WTC11 (cell line): Measurements from ENCODE around the gene BBOF1. TPM values are rescaled to one million over a fixed set of nuclear protein-coding genes. Genes with fewer than 3 reads are reported as not detected.

ENCODE experiments used
- ATAC-seq: fragments of 200-7000 bp; cut with Tn5 transposase; 2 replicates; pipeline ENCODE4 v1.10.0; 2021; ENCODE audit warnings: mild to moderate bottlenecking, moderate library complexity
- CTCF ChIA-PET: fragments of 300-600 bp; sonication (Branson Sonifier 250); formaldehyde crosslinking; loops from one replicate; lab custom pipeline; 2021; ENCODE audit warnings: antibody characterized with exemption; lab: Charles Lee
- POLR2A ChIA-PET: fragments of 350-600 bp; sonication (Branson Sonifier 250); formaldehyde crosslinking; loops from one replicate; lab custom pipeline; 2021; ENCODE audit warnings: antibody characterized with exemption; lab: Charles Lee
- DNase-seq: peaks from one replicate; pipeline ENCODE4 v3.0.0; 2021; ENCODE audit warnings: low spot score
- H3K27ac Mint-ChIP-seq: 2 replicates; pipeline ENCODE4 v1.8.0; 2021; ENCODE audit warnings: mixed read lengths
- H3K27me3 Mint-ChIP-seq: 2 replicates; pipeline ENCODE4 v1.8.0; 2021; ENCODE audit warnings: low read depth, mild to moderate bottlenecking, moderate library complexity, mixed read lengths
- H3K36me3 Mint-ChIP-seq: 2 replicates; pipeline ENCODE4 v1.8.0; 2021; ENCODE audit warnings: mixed read lengths
- H3K4me1 Mint-ChIP-seq: 2 replicates; pipeline ENCODE4 v1.8.0; 2022; ENCODE audit warnings: mixed read lengths
- H3K4me3 Mint-ChIP-seq: 2 replicates; pipeline ENCODE4 v1.8.0; 2021; ENCODE audit warnings: mild to moderate bottlenecking, moderate library complexity, mixed read lengths
- H3K9me3 Mint-ChIP-seq: 2 replicates; pipeline ENCODE4 v1.8.0; 2021; ENCODE audit warnings: mixed read lengths
- CDX4 ChIP-seq: fragments of 250-450 bp; sonication (Bioruptor Pico); IDR thresholded peaks from 2 replicates; pipeline ENCODE4 v1.9.0; 2021; ENCODE audit warnings: moderate library complexity, mild to moderate bottlenecking, inconsistent platforms, borderline replicate concordance
- ELF4 ChIP-seq: sonication (generic); formaldehyde crosslinking; IDR thresholded peaks from 2 replicates; pipeline ENCODE4 v1.8.1; 2022; ENCODE audit warnings: low read depth, mild to moderate bottlenecking, moderate library complexity, missing genetic modification reagents
- FOXJ3 ChIP-seq: sonication (generic); formaldehyde crosslinking; IDR thresholded peaks from 2 replicates; pipeline ENCODE4 v1.9.0; 2021; ENCODE audit warnings: missing genetic modification reagents, mild to moderate bottlenecking, borderline replicate concordance
- GABPB1 ChIP-seq: sonication (generic); formaldehyde crosslinking; IDR thresholded peaks from 2 replicates; pipeline ENCODE4 v1.8.1; 2023; ENCODE audit warnings: mild to moderate bottlenecking, missing genetic modification reagents
- GTF2I ChIP-seq: fragments of 250-450 bp; sonication (Bioruptor Pico); conservative IDR thresholded peaks from 2 replicates; pipeline ENCODE4 v1.4.0; 2021; ENCODE audit warnings: mild to moderate bottlenecking
- IRF2 ChIP-seq: sonication (generic); formaldehyde crosslinking; IDR thresholded peaks from 2 replicates; pipeline ENCODE4 v1.8.0; 2022; ENCODE audit warnings: low read depth, missing genetic modification reagents, borderline replicate concordance
- JUN ChIP-seq: sonication (generic); formaldehyde crosslinking; IDR thresholded peaks from 2 replicates; pipeline ENCODE4 v1.8.0; 2023; ENCODE audit warnings: mild to moderate bottlenecking, missing genetic modification reagents
- NR1H2 ChIP-seq: sonication (generic); formaldehyde crosslinking; IDR thresholded peaks from 2 replicates; pipeline ENCODE4 v1.9.0; 2021; ENCODE audit warnings: mild to moderate bottlenecking, moderate library complexity, missing genetic modification reagents
- OVOL2 ChIP-seq: fragments of 250-450 bp; sonication (Bioruptor Pico); IDR thresholded peaks from 2 replicates; pipeline ENCODE4 v1.9.0; 2021; ENCODE audit warnings: mild to moderate bottlenecking, borderline replicate concordance
- PREB ChIP-seq: sonication (generic); formaldehyde crosslinking; IDR thresholded peaks from 2 replicates; pipeline ENCODE4 v1.8.1; 2022; ENCODE audit warnings: mild to moderate bottlenecking, missing genetic modification reagents, moderate library complexity, borderline replicate concordance
- SMAD3 ChIP-seq: sonication (generic); formaldehyde crosslinking; IDR thresholded peaks from 2 replicates; pipeline ENCODE4 v1.8.0; 2022; ENCODE audit warnings: missing genetic modification reagents, mild to moderate bottlenecking, borderline replicate concordance
- TCF7 ChIP-seq: sonication (generic); formaldehyde crosslinking; IDR thresholded peaks from 2 replicates; pipeline ENCODE4 v1.8.0; 2022; ENCODE audit warnings: mild to moderate bottlenecking, low read depth, missing genetic modification reagents, moderate library complexity
- TEAD1 ChIP-seq: sonication (generic); formaldehyde crosslinking; IDR thresholded peaks from 2 replicates; pipeline ENCODE4 v1.8.0; 2022; ENCODE audit warnings: mild to moderate bottlenecking, missing genetic modification reagents
- ZNF232 ChIP-seq: sonication (generic); formaldehyde crosslinking; IDR thresholded peaks from 2 replicates; pipeline ENCODE4 v1.8.0; 2022; ENCODE audit warnings: mild to moderate bottlenecking, missing genetic modification reagents
- ZNF281 ChIP-seq: sonication (generic); formaldehyde crosslinking; IDR thresholded peaks from 2 replicates; pipeline ENCODE4 v1.8.0; 2023; ENCODE audit warnings: mild to moderate bottlenecking, missing genetic modification reagents
- ZNF317 ChIP-seq: sonication (generic); formaldehyde crosslinking; IDR thresholded peaks from 2 replicates; pipeline ENCODE4 v1.8.1; 2023; ENCODE audit warnings: low read depth, mild to moderate bottlenecking, moderate library complexity, missing genetic modification reagents, borderline replicate concordance
- ZNF416 ChIP-seq: fragments of 250-450 bp; sonication (Bioruptor Pico); IDR thresholded peaks from 2 replicates; pipeline ENCODE4 v1.9.0; 2021; ENCODE audit warnings: mild to moderate bottlenecking, inconsistent platforms
- ZNF423 ChIP-seq: fragments of 250-450 bp; sonication (Bioruptor Pico); IDR thresholded peaks from 2 replicates; pipeline ENCODE4 v2.1.2; 2022; ENCODE audit warnings: mild to moderate bottlenecking, moderate library complexity
- total RNA-seq: library from RNA; stranded (reverse); gene quantifications from 3 replicates; pipeline ENCODE4 v1.2.3, GENCODE V29; 2021
- TF ChIP-seq, protein P1 (sequence below): sonication (generic); formaldehyde crosslinking; IDR thresholded peaks from 2 replicates; pipeline ENCODE4 v1.8.0; 2022; ENCODE audit warnings: mild to moderate bottlenecking, missing genetic modification reagents
- TF ChIP-seq, protein P2 (sequence below): sonication (generic); formaldehyde crosslinking; conservative IDR thresholded peaks from 2 replicates; pipeline ENCODE4 v1.8.1; 2023; ENCODE audit warnings: mild to moderate bottlenecking, low read depth, missing genetic modification reagents, moderate library complexity

The BBOF1 gene
- total RNA-seq, 1 experiment from 2014 or later: 0.98 TPM

DNA sequence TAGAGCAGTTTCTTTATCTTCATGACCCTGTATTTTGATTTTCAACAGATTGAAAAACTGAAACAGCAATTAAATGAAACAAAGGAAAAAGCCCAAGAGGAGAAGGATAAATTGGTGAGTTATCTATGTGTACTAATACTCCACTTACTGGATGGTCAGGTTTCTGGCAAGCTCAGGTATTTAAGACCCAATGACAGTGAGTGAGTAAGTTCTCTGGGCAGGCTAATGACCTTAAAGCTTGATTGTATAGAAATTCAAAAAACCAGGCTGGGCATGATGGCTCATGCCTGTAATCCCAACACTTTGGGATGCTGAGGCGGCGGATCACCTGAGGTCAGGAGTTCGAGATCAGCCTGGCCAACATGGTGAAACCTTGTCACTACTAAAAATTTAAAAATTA lies 10.0 kb downstream of the BBOF1 start:
- Mint-ChIP-seq H3K36me3 (no peaks in the 10 kb centered on the region), H3K4me1 (no peaks in the 10 kb centered on the region), H3K27ac (no peak overlapping the region), H3K27me3 (no peaks in the 10 kb centered on the region), H3K4me3 (no peak overlapping the region), H3K9me3 (no peaks in the 10 kb centered on the region)
- DNase-seq (no peak), ATAC-seq (no peak)
- no peak for TF ChIP-seq TEAD1
- TF ChIP-seq SMAD3 (CRISPR knock-in tag): no peak
- no peak for TF ChIP-seq TCF7 (CRISPR knock-in tag)
- TF ChIP-seq, protein P1, sequence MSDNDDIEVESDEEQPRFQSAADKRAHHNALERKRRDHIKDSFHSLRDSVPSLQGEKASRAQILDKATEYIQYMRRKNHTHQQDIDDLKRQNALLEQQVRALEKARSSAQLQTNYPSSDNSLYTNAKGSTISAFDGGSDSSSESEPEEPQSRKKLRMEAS (CRISPR knock-in tag): no peak
- no peak for TF ChIP-seq ZNF317 (CRISPR knock-in tag)
- no peak for TF ChIP-seq ZNF281 (CRISPR knock-in tag)
- ChIA-PET POLR2A (no interaction called here), CTCF (no interaction called here)

DNA sequence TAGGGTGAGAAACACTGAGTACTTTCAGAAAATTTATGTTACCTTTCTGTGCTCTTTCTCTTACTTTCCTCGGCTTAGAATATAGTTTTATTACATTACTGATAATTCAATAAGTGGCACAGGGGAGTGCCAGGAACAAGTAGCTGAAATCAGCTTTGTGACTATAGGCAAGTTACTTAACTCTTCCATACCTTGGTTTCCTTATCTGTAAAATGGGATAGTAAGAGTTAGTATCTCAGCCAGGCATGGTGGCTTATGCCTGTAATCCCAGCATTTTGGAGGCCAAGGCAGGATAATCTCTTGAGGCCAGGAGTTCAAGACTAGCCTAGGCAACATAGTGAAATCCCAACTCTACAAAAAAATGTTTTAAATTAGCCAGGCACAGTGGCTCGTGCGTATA lies 15.4 kb downstream of the BBOF1 start:
- ChIA-PET POLR2A (interaction anchor here (0.8 kb wide), 1 partner anchor 34 kb away, joined by 9 read pairs; no protein-coding TSS in a partner anchor), CTCF (interaction anchor here (0.6 kb wide), 1 partner anchor 16 kb away, joined by 3 read pairs; no protein-coding TSS in a partner anchor)
- H3K36me3 Mint-ChIP-seq: no peaks in the 10 kb centered on the region
- H3K27ac Mint-ChIP-seq: no peak overlapping the region
- no peaks in the 10 kb centered on the region for H3K9me3 Mint-ChIP-seq
- no peak for TF ChIP-seq PREB (CRISPR knock-in tag)
- no peak for TF ChIP-seq ZNF232
- ATAC-seq: no peak
- no peaks in the 10 kb centered on the region for H3K27me3 Mint-ChIP-seq
- H3K4me3 Mint-ChIP-seq: no peak overlapping the region
- H3K4me1 Mint-ChIP-seq: no peaks in the 10 kb centered on the region
- DNase-seq: no peak

GRCh38 chr14:74035556-74035955 lies 16.4 kb downstream of the BBOF1 start:
- CTCF ChIA-PET: no interaction called here
- ATAC-seq: no peak
- H3K9me3 Mint-ChIP-seq: no peaks in the 10 kb centered on the region
- H3K4me1 Mint-ChIP-seq: no peaks in the 10 kb centered on the region
- POLR2A ChIA-PET: interaction anchor here (0.6 to 0.8 kb wide), 2 partner anchors 33 to 39 kb away, joined by 7 to 9 read pairs; no protein-coding TSS in a partner anchor
- no peak overlapping the region for H3K4me3 Mint-ChIP-seq
- DNase-seq: no peak
- H3K36me3 Mint-ChIP-seq: no peaks in the 10 kb centered on the region
- H3K27ac Mint-ChIP-seq: no peak overlapping the region
- no peaks in the 10 kb centered on the region for H3K27me3 Mint-ChIP-seq
- no peak for TF ChIP-seq NR1H2 (CRISPR knock-in tag)
- TF ChIP-seq CDX4: no peak
- TF ChIP-seq ZNF416 (CRISPR knock-in tag): no peak
- no peak for TF ChIP-seq IRF2 (CRISPR knock-in tag)
- TF ChIP-seq ZNF423: no peak
- no peak for TF ChIP-seq PREB (CRISPR knock-in tag)
- TF ChIP-seq ELF4 (CRISPR knock-in tag): no peak
- TF ChIP-seq JUN (CRISPR knock-in tag): no peak
- no peak for TF ChIP-seq OVOL2 (CRISPR knock-in tag)
- TF ChIP-seq ZNF317 (CRISPR knock-in tag): no peak
- TF ChIP-seq, protein P2, sequence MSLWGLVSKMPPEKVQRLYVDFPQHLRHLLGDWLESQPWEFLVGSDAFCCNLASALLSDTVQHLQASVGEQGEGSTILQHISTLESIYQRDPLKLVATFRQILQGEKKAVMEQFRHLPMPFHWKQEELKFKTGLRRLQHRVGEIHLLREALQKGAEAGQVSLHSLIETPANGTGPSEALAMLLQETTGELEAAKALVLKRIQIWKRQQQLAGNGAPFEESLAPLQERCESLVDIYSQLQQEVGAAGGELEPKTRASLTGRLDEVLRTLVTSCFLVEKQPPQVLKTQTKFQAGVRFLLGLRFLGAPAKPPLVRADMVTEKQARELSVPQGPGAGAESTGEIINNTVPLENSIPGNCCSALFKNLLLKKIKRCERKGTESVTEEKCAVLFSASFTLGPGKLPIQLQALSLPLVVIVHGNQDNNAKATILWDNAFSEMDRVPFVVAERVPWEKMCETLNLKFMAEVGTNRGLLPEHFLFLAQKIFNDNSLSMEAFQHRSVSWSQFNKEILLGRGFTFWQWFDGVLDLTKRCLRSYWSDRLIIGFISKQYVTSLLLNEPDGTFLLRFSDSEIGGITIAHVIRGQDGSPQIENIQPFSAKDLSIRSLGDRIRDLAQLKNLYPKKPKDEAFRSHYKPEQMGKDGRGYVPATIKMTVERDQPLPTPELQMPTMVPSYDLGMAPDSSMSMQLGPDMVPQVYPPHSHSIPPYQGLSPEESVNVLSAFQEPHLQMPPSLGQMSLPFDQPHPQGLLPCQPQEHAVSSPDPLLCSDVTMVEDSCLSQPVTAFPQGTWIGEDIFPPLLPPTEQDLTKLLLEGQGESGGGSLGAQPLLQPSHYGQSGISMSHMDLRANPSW (CRISPR knock-in tag): no peak
- no peak for TF ChIP-seq GABPB1 (CRISPR knock-in tag)
- TF ChIP-seq GTF2I (CRISPR knock-in tag): no peak
- TF ChIP-seq FOXJ3 (CRISPR knock-in tag): no peak
